GM12875 (cell line): ENCODE data around the gene PLEKHH1.

ENCODE experiments used
- H3K4me3 ChIP-seq: one replicate; pipeline ENCODE4 v1.5.1; 2011; ENCODE audit warnings: low read depth, low read length, control low read depth
- TF ChIP-seq, protein P1 (sequence below): IDR thresholded peaks from 2 replicates; pipeline ENCODE4 v1.5.1; 2011; ENCODE audit warnings: low read depth, mild to moderate bottlenecking, control low read depth, inconsistent platforms, low read length, moderate library complexity, borderline replicate concordance; ENCODE audit not compliant: insufficient read depth

PLEKHH1 gene

DNA sequence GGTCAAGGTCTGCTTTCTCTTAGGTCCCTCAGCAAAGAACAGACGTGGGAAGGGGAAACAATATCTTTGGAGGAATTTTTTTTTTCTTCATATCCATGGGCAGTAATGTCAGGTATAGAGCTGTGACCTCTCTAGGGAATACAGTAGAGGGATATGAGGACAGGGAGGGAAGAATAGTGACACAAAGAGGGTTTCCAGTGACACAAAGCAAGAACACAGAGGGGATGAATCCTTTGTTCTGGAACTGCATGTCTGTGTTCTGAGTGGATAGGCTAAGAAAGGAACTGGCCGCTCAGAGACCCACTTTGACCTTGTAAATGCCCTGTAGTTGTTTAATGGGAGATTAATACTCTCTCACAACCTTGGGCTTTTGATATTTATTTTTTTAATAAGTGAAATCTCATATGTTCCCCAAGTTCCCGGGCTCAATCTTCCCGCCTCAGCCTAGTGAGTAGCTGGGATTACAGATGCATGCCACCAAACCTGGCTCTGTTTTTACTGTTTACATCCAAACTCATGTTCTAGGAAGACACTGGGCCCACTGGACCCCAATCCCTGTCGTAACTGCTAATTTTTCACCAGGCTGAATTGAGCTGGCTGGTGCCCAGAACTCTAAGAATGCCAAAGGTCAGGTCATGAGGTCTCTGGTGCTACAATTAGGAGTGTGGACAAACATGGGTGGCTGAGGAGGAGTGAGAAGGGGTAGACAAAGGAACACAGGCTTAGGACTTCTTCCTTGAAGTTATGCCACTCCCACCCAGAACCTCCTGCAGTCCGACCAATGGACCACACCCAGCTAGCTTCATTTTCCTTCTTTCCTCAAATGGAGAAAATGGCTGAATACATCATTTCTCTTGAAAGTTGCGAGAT is 9.1 kb upstream of the PLEKHH1 start:
- H3K4me3 ChIP-seq: no peak overlapping the region
- TF ChIP-seq, protein P1, sequence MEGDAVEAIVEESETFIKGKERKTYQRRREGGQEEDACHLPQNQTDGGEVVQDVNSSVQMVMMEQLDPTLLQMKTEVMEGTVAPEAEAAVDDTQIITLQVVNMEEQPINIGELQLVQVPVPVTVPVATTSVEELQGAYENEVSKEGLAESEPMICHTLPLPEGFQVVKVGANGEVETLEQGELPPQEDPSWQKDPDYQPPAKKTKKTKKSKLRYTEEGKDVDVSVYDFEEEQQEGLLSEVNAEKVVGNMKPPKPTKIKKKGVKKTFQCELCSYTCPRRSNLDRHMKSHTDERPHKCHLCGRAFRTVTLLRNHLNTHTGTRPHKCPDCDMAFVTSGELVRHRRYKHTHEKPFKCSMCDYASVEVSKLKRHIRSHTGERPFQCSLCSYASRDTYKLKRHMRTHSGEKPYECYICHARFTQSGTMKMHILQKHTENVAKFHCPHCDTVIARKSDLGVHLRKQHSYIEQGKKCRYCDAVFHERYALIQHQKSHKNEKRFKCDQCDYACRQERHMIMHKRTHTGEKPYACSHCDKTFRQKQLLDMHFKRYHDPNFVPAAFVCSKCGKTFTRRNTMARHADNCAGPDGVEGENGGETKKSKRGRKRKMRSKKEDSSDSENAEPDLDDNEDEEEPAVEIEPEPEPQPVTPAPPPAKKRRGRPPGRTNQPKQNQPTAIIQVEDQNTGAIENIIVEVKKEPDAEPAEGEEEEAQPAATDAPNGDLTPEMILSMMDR: no peak

DNA sequence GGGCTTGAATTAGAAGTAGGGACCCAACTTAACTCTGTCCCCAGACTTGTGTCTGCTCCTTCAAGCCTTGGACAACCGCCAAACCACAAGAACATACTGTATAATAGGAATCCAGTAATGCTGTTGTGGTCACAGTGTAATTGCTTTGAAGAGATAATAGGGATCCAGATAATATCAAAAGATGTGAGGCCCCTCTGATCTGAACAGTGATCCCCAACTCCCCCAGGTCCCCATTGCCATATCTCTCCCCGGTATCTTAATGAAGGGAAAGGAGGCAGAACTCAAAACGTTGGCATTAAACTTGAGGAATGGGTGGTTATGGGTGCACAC is 8.5 kb upstream of the PLEKHH1 start:
- H3K4me3 ChIP-seq: no peak overlapping the region
- TF ChIP-seq, protein P1: no peak

DNA sequence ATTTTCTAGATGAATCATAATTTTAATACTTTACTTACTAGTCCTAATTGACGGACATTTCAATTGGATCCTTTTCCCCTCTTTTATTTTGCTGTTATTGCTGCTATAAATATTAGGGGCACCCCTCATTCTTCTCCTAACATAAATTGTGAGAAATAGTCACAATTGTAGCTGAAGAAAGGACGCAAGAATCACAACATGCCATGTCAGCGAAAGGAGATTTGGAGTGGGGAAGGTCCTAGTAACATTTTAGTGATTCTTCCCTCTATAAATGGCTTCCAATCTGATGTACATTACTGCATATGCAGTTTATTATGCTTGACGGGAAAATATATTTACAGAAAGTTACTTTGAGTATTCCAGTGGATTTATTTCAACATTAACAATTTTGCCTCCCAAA is 7.7 kb upstream of the PLEKHH1 start:
- H3K4me3 ChIP-seq: no peak overlapping the region
- TF ChIP-seq, protein P1: no peak

DNA sequence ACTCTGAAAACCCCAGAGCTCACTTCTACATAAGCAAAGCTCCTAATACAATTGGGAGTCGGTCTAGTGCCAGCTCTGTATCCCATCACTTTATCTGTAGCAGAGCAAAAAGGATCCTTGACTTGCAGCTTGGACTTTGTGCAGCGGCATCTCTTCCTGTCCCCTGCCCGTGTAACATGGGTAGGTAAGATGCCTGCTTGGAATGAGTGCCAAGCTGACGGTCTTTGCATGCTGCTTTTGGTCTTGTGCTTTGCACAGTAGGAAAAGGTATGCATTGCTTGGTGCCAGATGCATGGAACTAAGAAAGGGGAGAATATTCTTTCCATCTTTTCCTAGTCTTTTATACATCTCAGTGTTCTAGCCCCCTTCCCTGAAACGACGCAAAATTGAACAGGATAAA is 6.9 kb upstream of the PLEKHH1 start:
- no peak overlapping the region for H3K4me3 ChIP-seq
- TF ChIP-seq, protein P1: no peak

DNA sequence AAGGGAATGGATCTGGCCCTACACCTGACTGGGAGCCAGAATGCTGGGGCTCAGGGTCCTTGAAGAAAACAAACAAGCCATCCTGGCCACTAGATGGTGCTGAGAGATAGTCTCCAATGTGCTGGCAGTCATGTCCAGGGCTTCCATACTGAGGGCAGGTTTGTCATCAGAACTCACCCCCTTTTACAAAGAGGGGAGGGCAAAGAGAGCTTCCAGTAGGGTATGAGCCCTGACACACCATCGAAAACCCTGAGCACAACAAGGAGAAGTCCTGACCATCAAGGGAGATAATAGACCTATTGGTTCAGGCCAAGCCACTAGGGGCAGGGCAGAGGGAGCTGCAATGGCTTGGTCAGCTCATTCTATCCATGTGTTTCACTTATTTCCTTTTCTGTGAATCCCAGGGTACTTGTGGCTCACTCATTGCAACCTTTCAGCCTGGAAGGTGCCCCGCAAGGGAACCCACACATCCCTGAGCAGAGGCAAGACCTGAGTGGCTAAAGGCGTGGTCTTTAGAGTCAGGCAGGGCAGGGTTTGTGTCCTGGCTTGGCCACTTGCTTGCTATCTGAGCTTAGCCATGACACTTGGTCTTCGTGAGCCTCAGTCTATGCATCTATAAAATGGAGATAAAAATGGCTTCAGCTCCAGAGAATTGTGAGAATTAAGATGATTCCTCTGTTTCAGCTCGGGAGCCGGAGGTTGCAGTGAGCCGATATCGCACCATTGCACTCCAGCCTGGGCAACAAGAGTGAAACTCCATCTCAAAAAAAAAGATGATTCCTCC is 6.2 kb upstream of the PLEKHH1 start:
- no peak overlapping the region for H3K4me3 ChIP-seq
- TF ChIP-seq, protein P1: peak; percentile 73

DNA sequence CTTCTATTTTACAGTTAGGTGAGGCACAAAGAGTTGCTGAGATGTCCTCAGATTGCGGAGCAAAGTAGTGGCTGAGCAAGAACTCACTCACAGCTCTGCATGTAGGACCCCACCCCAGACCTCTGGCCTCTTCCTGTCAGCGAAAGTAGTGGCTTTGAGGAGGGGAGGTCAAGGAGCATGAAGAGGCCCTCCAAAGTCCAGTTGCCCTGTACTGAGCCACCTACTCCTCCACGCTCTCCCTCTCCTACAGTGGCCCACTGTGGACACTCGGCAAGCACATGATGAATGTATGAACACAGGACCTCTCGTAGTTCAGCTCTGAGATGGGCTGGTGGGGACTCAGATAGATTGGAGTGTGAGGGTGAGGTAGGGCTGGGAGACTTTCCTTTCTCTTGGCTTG is 5.3 kb upstream of the PLEKHH1 start:
- H3K4me3 ChIP-seq: no peak overlapping the region
- TF ChIP-seq, protein P1: no peak

DNA sequence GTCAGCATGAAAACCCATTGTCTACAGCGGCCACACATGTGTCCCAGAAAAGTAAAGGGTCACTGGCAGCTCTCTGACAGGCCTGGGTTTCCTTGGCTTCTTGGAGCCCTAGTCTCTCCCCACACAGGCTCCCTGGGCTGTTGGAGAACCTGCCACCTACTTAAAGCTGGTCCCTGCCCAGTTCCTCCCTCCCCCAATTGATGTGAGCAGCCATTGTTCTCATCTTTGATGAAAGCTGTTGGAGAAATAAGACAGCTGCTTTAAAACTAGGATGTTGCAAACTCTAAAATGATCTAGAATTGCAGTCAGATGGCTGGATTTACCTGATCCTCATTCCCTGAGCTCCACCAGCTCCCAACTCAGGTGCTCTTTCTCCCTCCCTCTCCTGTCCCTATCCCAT is 4.8 kb upstream of the PLEKHH1 start:
- TF ChIP-seq, protein P1: no peak
- no peak overlapping the region for H3K4me3 ChIP-seq
